CD4-positive, alpha-beta T cell (primary cell): ENCODE results near the gene CARS1. TPM values are rescaled to one million over a fixed set of nuclear protein-coding genes. Genes with fewer than 3 reads are reported as not detected.

Experiments used
- ATAC-seq: fragments of 200-7000 bp; cut with Tn5 transposase; one replicate; pipeline ENCODE4 v1.10.0; 2022; ENCODE audit warnings: mild to moderate bottlenecking; ENCODE audit not compliant: poor library complexity
- CTCF ChIA-PET: fragments of 350-600 bp; sonication (Branson Sonifier 250); formaldehyde crosslinking; loops from one replicate; lab custom pipeline; 2021; ENCODE audit warnings: antibody characterized with exemption, inconsistent platforms; lab: Charles Lee
- POLR2A ChIA-PET: fragments of 350-600 bp; sonication (Branson Sonifier 250); formaldehyde crosslinking; loops from one replicate; lab custom pipeline; 2021; ENCODE audit warnings: antibody characterized with exemption, inconsistent platforms; lab: Charles Lee
- DNase-seq, 14 experiments: peaks; one replicate each; pipeline ENCODE4 v3.0.0-alpha.2; 2013 to 2020; ENCODE audit warnings: mixed read lengths in 2 of 14
- H3K27ac ChIP-seq, 2 donors: one replicate each; pipeline versions ENCODE4 v1.5.1 to v1.7.0; 2013; ENCODE audit warnings: low read length in 2 of 2, low read depth in 1 of 2, mild to moderate bottlenecking in 1 of 2
- H3K27me3 ChIP-seq, 2 experiments: 1 replicate in 1 of 2; 2 replicates in 1 of 2; pipeline versions ENCODE4 v1.6.1 to v1.7.0; 2013; ENCODE audit warnings: low read length in 2 of 2, control low read depth in 1 of 2, mild to moderate bottlenecking in 1 of 2, moderate library complexity in 1 of 2; ENCODE audit not compliant: insufficient read depth in 2 of 2, control insufficient read depth in 1 of 2
- H3K36me3 ChIP-seq: one replicate; pipeline ENCODE4 v1.6.1; 2013; ENCODE audit warnings: low read length, control low read depth; ENCODE audit not compliant: insufficient read depth
- H3K4me1 ChIP-seq: one replicate; pipeline ENCODE4 v1.6.1; 2013; ENCODE audit warnings: low read length, control low read depth; ENCODE audit not compliant: insufficient read depth
- H3K4me3 ChIP-seq: one replicate; pipeline ENCODE4 v1.5.1; 2013; ENCODE audit warnings: mild to moderate bottlenecking, low read length, moderate library complexity
- H3K9me3 ChIP-seq, 2 experiments: 1 replicate in 1 of 2; 2 replicates in 1 of 2; pipeline versions ENCODE4 v1.6.1 to v1.7.0; 2013; ENCODE audit warnings: low read length in 2 of 2, mild to moderate bottlenecking in 2 of 2, control low read depth in 1 of 2, moderate library complexity in 1 of 2; ENCODE audit not compliant: control insufficient read depth in 1 of 2, insufficient read depth in 1 of 2
- H3K27ac Mint-ChIP-seq: one replicate; pipeline ENCODE4 v1.8.0; 2020; ENCODE audit warnings: mixed read lengths
- H3K27me3 Mint-ChIP-seq: one replicate; pipeline ENCODE4 v1.8.0; 2021; ENCODE audit warnings: mixed read lengths
- H3K36me3 Mint-ChIP-seq: one replicate; pipeline ENCODE4 v1.8.0; 2021; ENCODE audit warnings: low read depth, mixed read lengths
- H3K4me1 Mint-ChIP-seq: one replicate; pipeline ENCODE4 v1.8.0; 2021; ENCODE audit warnings: low read depth, mixed read lengths
- H3K4me3 Mint-ChIP-seq: one replicate; pipeline ENCODE4 v1.8.0; 2020; ENCODE audit warnings: mild to moderate bottlenecking, mixed read lengths
- H3K9me3 Mint-ChIP-seq: one replicate; pipeline ENCODE4 v1.8.0; 2020; ENCODE audit warnings: mixed read lengths
- CTCF ChIP-seq: fragments of 200-600 bp; IDR thresholded peaks from one replicate; pipeline ENCODE4 v1.8.0; 2022; ENCODE audit warnings: antibody characterized with exemption, mild to moderate bottlenecking
- intact Hi-C, 2 experiments: fragments of 100-400 bp; cut with DNase I in 1 of 2; cut with micrococcal nuclease in 1 of 2; formaldehyde crosslinking; loops; one replicate each; pipeline versions ENCODE4 v1.15.1 to v1.9.0; 2023 to 2025; cut with DNase I, micrococcal nuclease
- total RNA-seq, 174 experiments: library from RNA in 2 of 174; stranded (reverse) in 2 of 174; gene quantifications; one replicate each; pipeline ENCODE4 v1.2.3 and lab custom pipeline; 2021 to 2026

Gene CARS1
- total RNA-seq, 2 experiments from 2014 or later, result 24.1 to 25.2 TPM

GRCh38 chr11:3009481-3009880 is 47.7 kb downstream of the CARS1 start:
- H3K4me3 Mint-ChIP-seq, result no peak overlapping the region
- no peaks in the 10 kb centered on the region for H3K9me3 Mint-ChIP-seq
- peaks cover 16% of the 10 kb centered on the region for H3K4me1 Mint-ChIP-seq
- H3K36me3 Mint-ChIP-seq, result peaks cover 69% of the 10 kb centered on the region
- intact Hi-C loops, result no loop called here
- ChIA-PET CTCF (no interaction called here), POLR2A (interaction anchor here (1.7 kb wide), 1 partner anchor 20 kb away, joined by 4 read pairs; no protein-coding TSS in a partner anchor)
- peak in 1 of 14 experiments; percentile 21 for DNase-seq
- peaks cover 40% of the 10 kb centered on the region for H3K4me1 ChIP-seq
- no peaks in the 10 kb centered on the region for H3K9me3 ChIP-seq
- H3K27ac ChIP-seq, result no peak overlapping the region
- no peak for ATAC-seq
- H3K36me3 ChIP-seq, result peaks cover 58% of the 10 kb centered on the region
- no peak for TF ChIP-seq CTCF
- no peaks in the 10 kb centered on the region for H3K27me3 ChIP-seq
- H3K4me3 ChIP-seq, result no peak overlapping the region
- H3K27me3 Mint-ChIP-seq, result no peaks in the 10 kb centered on the region
- peak overlapping the region; percentile 39 for H3K27ac Mint-ChIP-seq

- ChIA-PET CTCF (no interaction called here), POLR2A (interaction anchor here (1.7 kb wide), 1 partner anchor 20 kb away, joined by 4 read pairs; no protein-coding TSS in a partner anchor)
- Mint-ChIP-seq H3K27me3 (no peaks in the 10 kb centered on the region), H3K4me1 (peaks cover 10% of the 10 kb centered on the region), H3K27ac (no peak overlapping the region), H3K9me3 (no peaks in the 10 kb centered on the region), H3K36me3 (peaks cover 69% of the 10 kb centered on the region), H3K4me3 (no peak overlapping the region)
- Histone ChIP-seq H3K9me3 (no peaks in the 10 kb centered on the region), H3K36me3 (peaks cover 64% of the 10 kb centered on the region), H3K4me3 (no peak overlapping the region), H3K27me3 (no peaks in the 10 kb centered on the region), H3K27ac (no peak overlapping the region), H3K4me1 (peaks cover 34% of the 10 kb centered on the region)
- intact Hi-C loops, result no loop called here
- TF ChIP-seq CTCF, result no peak
- peak in 1 of 14 experiments; percentile 17 for DNase-seq
- ATAC-seq, result no peak
Measured at GRCh38 chr11:3008746-3009336, 48.4 kb downstream of the CARS1 start.

- CTCF ChIA-PET, result interaction anchor here (0.8 to 0.9 kb wide), 2 partner anchors 14 to 31 kb away, joined by 3 read pairs; no protein-coding TSS in a partner anchor
- Histone ChIP-seq H3K9me3 (no peaks in the 10 kb centered on the region), H3K27me3 (no peaks in the 10 kb centered on the region), H3K4me1 (peaks cover 24% of the 10 kb centered on the region), H3K4me3 (no peak overlapping the region), H3K27ac (no peak overlapping the region), H3K36me3 (peaks cover 75% of the 10 kb centered on the region)
- intact Hi-C loops, result no loop called here
- Mint-ChIP-seq H3K27me3 (no peaks in the 10 kb centered on the region), H3K4me1 (peaks cover 5% of the 10 kb centered on the region), H3K27ac (no peak overlapping the region), H3K9me3 (no peaks in the 10 kb centered on the region), H3K36me3 (peaks cover 77% of the 10 kb centered on the region), H3K4me3 (no peak overlapping the region)
- DNase-seq, result no peak
- POLR2A ChIA-PET, result no interaction called here
- ATAC-seq, result no peak
- TF ChIP-seq CTCF, result no peak
Measured at GRCh38 chr11:3007404-3008010, 49.7 kb downstream of the CARS1 start.
